ENCODE measurements around the gene SPRED1. TPM values are rescaled to one million over a fixed set of nuclear protein-coding genes. Genes with fewer than 3 reads are reported as not detected.

SPRED1 gene
- total and polyA plus RNA-seq, 2 of the 4 experiments (the other 2 are of a cell fraction) = 6.6 to 17.9 TPM

DNA sequence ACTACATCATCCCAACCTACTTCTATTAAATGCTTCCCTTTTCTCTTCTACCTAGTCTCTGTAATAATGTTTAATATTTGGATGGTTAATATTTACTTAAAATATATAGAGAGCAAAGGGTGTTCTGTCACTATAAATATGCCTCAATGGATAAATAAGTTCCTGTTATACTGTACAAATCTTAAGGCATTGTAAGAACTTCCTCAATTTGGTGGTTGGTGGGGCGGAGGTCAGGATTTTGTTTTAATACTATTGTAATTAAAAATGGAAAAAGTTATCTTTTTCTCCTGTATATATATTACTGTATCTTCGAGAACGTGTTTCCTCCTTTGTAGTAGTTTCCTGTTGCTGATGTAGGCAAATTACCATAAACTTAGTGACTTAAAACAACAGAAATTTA lies 41.5 kb downstream of the SPRED1 start:
- Histone ChIP-seq H3K36me3 (ENCODE audit: control insufficient read depth, insufficient read depth, low read length) (peaks cover 2% of the 10 kb centered on the region), H4K20me1 (ENCODE audit: insufficient read depth, low read length) (peaks cover 87% of the 10 kb centered on the region)
- in situ Hi-C loops (cut with MboI; ENCODE audit: low sequenced_read_pairs) = no loop called here

More for the DNA sequence above, 41.5 kb downstream of the SPRED1 start:
- dilution Hi-C loops (cut with HindIII; ENCODE audit: low sequenced_read_pairs, unreplicated experiment) (no loop called here), intact Hi-C loops (cut with micrococcal nuclease) (no loop called here)
- Histone ChIP-seq H2BK15ac (ENCODE audit: low read depth, low read length) (no peak overlapping the region), H3K27me3 (ENCODE audit: control insufficient read depth, insufficient read depth, low read length) (no peaks in the 10 kb centered on the region), H2AK9ac (replicated peaks; ENCODE audit: low read depth, low read length, poor library complexity) (no peak overlapping the region), H3K56ac (ENCODE audit: extremely low read depth, insufficient read depth, low read length) (no peak overlapping the region), H3K4ac (ENCODE audit: low read depth, low read length) (no peak overlapping the region), H3K23ac (ENCODE audit: low read depth, low read length) (no peak overlapping the region), H3K18ac (ENCODE audit: low read depth, low read length) (no peak overlapping the region), H3K4me1 (ENCODE audit: control insufficient read depth, insufficient read depth, low read length) (no peaks in the 10 kb centered on the region), H3K9me1 (ENCODE audit: insufficient read depth, low read length) (peaks cover 6% of the 10 kb centered on the region; the same call in 1 of the 2 replicates), H2BK5ac (ENCODE audit: low read depth, low read length, poor library complexity, severe bottlenecking) (no peak overlapping the region), H3K9ac (ENCODE audit: low read depth, low read length) (no peak overlapping the region), H3K79me1 (ENCODE audit: low read depth in 1 of 2, low read length in 2 of 2) (peaks cover 7 to 76% of the 10 kb centered on the region in 2 experiments; a peak in 3 of 4 replicates), H3K9me3 (ENCODE audit: control insufficient read depth, insufficient read depth, low read length) (0 out of 2 replicates have a peak, but pooled peaks cover 2% of the 10 kb centered on the region), H3K27ac (ENCODE audit: insufficient read depth, low read length) (no peak overlapping the region), H4K91ac (ENCODE audit: insufficient read depth, low read depth, low read length) (no peak overlapping the region), H3K4me2 (ENCODE audit: low read depth, low read length) (no peak overlapping the region), H4K8ac (ENCODE audit: low read depth in 2 of 2, low read length in 2 of 2) (no peak overlapping the region), H2BK120ac (ENCODE audit: low read depth, low read length) (no peak overlapping the region), H4K5ac (ENCODE audit: low read depth, low read length) (no peak overlapping the region), H3K14ac (replicated peaks; ENCODE audit: low read depth, low read length) (no peak overlapping the region), H2AK5ac (ENCODE audit: low read depth, low read length) (no peak overlapping the region), H3K4me3 (ENCODE audit: insufficient read depth, low read depth, low read length) (no peak overlapping the region), H2BK20ac (ENCODE audit: low read depth, low read length) (no peak overlapping the region), H2AFZ (replicated peaks; ENCODE audit: low read length, poor library complexity) (no peak overlapping the region)
- no TSS peak for BruUV-seq (replicated peaks)
- ChIA-PET POLR2A (ENCODE audit: unreplicated experiment) (no interaction called here), CTCF (no interaction called here)
- DNase-seq = no peak
- no peak for TF ChIP-seq MAZ (IDR thresholded peaks at IDR 0.05; ENCODE audit: borderline replicate concordance, low read depth, low read length)
- WGBS, 2 experiments (ENCODE audit: extremely low coverage in 2 of 2, insufficient read length in 1 of 2) = no CpG with 5 or more reads among the region's 3 CpGs
- ATAC-seq (ENCODE audit: low read depth) = no peak
